ENCODE measurements around the gene PDCD1. TPM values are rescaled to one million over a fixed set of nuclear protein-coding genes. Genes with fewer than 3 reads are reported as not detected.
A peak's percentile ranks its signal among the peaks of the same experiment; 100 is the strongest.
"Not testable (repeated sequence)": the region's sequence is repeated elsewhere in the genome, so short reads cannot be mapped to it uniquely, and the experiment has no call there.

PDCD1 gene
- total RNA-seq, 4 donors from 2014 or later: not detected

- Histone ChIP-seq H3K4me1 (peaks cover 11% of the 10 kb centered on the region), H3K27ac (no peak within 1 kb of the TSS), H3K4me3 (no peak within 1 kb of the TSS), H3K9me3 (no peaks in the 10 kb centered on the region), H3K27me3 (peaks cover 11% of the 10 kb centered on the region), H3K36me3 (no peaks in the 10 kb centered on the region)
- DNase-seq (ENCODE audit: low spot score in 2 of 2): peak in 1 of 2 donors; percentile 51
- TF ChIP-seq POLR2AphosphoS5 (IDR thresholded peaks at IDR 0.05): no peak
- no peak for TF ChIP-seq CTCF (IDR thresholded peaks at IDR 0.05)
- TF ChIP-seq EP300 (IDR thresholded peaks at IDR 0.05): no peak
- TF ChIP-seq POLR2A (IDR thresholded peaks at IDR 0.05): no peak
- 93% methylated on average over 29 of the region's 31 CpGs for WGBS
Measured at GRCh38 chr2:241808721-241809382, 49.8 kb downstream of the PDCD1 start, which contains the start of gene NEU4. Gene NEU4 (plus strand): TSS chr2:241809193. CDS start chr2:241814485, 5,292 bp downstream.

GRCh38 chr2:241808051-241808720, 50.5 kb downstream of the PDCD1 start:
- H3K27ac ChIP-seq: no peak overlapping the region
- no peak for DNase-seq (ENCODE audit: low spot score in 2 of 2)

GRCh38 chr2:241806217-241806616, 52.5 kb downstream of the PDCD1 start:
- not testable (repeated sequence) for DNase-seq (ENCODE audit: low spot score in 2 of 2); H3K9me3 ChIP-seq; H3K4me3 ChIP-seq; H3K27ac ChIP-seq; H3K36me3 ChIP-seq
- H3K27me3 ChIP-seq: peaks cover 25% of the 10 kb centered on the region
- WGBS: no CpG with 5 or more reads among the region's 8 CpGs
- peaks cover 23% of the 10 kb centered on the region for H3K4me1 ChIP-seq

More at GRCh38 chr2:241808051-241808720, 50.5 kb downstream of the PDCD1 start:
- no peaks in the 10 kb centered on the region for H3K36me3 ChIP-seq
- TF ChIP-seq POLR2A (IDR thresholded peaks at IDR 0.05) (no peak), CTCF (IDR thresholded peaks at IDR 0.05) (no peak), POLR2AphosphoS5 (IDR thresholded peaks at IDR 0.05) (no peak)
- no peaks in the 10 kb centered on the region for H3K9me3 ChIP-seq
- WGBS: 84% methylated on average over 16 of the region's 17 CpGs
- peaks cover 15% of the 10 kb centered on the region for H3K27me3 ChIP-seq
- no peak overlapping the region for H3K4me3 ChIP-seq
- H3K4me1 ChIP-seq: peaks cover 18% of the 10 kb centered on the region

- peaks cover 25% of the 10 kb centered on the region for H3K27me3 ChIP-seq
- no peak overlapping the region for H3K27ac ChIP-seq
- no peaks in the 10 kb centered on the region for H3K36me3 ChIP-seq
- 20% methylated on average over 9 of the region's 35 CpGs for WGBS
- peak overlapping the region; percentile 51 for H3K4me3 ChIP-seq
- H3K9me3 ChIP-seq: no peaks in the 10 kb centered on the region
- DNase-seq (ENCODE audit: low spot score in 2 of 2): peak in 1 of 2 donors; percentile 60
- H3K4me1 ChIP-seq: peaks cover 23% of the 10 kb centered on the region
- TF ChIP-seq POLR2AphosphoS5 (IDR thresholded peaks at IDR 0.05) (no peak), CTCF (IDR thresholded peaks at IDR 0.05) (no peak), EP300 (IDR thresholded peaks at IDR 0.05) (no peak), POLR2A (IDR thresholded peaks at IDR 0.05) (no peak)
Measured at GRCh38 chr2:241804326-241805229, 54.1 kb downstream of the PDCD1 start.

GRCh38 chr2:241803387-241804325, 55.0 kb downstream of the PDCD1 start:
- no peak overlapping the region for H3K27ac ChIP-seq
- WGBS: 0% methylated on average over 10 of the region's 109 CpGs
- H3K27me3 ChIP-seq: peaks cover 25% of the 10 kb centered on the region
- H3K36me3 ChIP-seq: no peaks in the 10 kb centered on the region
- H3K9me3 ChIP-seq: no peaks in the 10 kb centered on the region
- DNase-seq (ENCODE audit: low spot score in 2 of 2): peak; percentile 70 to 79
- peak overlapping the region; percentile 51 for H3K4me3 ChIP-seq
- H3K4me1 ChIP-seq: peaks cover 23% of the 10 kb centered on the region
- TF ChIP-seq POLR2A (IDR thresholded peaks at IDR 0.05) (no peak), POLR2AphosphoS5 (IDR thresholded peaks at IDR 0.05) (no peak), EP300 (IDR thresholded peaks at IDR 0.05) (no peak), CTCF (IDR thresholded peaks at IDR 0.05) (no peak)

All from suprapubic skin (tissue), 4 donors.